Breast epithelium (tissue), 3 donors: ENCODE measurements around the gene TREML2.

Source experiments
- POLR2A ChIP-seq: fragments of 450-650 bp; IDR thresholded peaks from one replicate; pipeline ENCODE4 v1.6.1; 2016; ENCODE audit warnings: antibody characterized with exemption, mild to moderate bottlenecking, moderate library complexity
- TF ChIP-seq, protein P1 (sequence below), 3 donors: fragments of 450-650 bp; IDR thresholded peaks; one replicate each; pipeline ENCODE4 v1.5.1; 2016 to 2017; ENCODE audit warnings: antibody characterized with exemption in 3 of 3, mild to moderate bottlenecking in 3 of 3, moderate library complexity in 3 of 3

DNA sequence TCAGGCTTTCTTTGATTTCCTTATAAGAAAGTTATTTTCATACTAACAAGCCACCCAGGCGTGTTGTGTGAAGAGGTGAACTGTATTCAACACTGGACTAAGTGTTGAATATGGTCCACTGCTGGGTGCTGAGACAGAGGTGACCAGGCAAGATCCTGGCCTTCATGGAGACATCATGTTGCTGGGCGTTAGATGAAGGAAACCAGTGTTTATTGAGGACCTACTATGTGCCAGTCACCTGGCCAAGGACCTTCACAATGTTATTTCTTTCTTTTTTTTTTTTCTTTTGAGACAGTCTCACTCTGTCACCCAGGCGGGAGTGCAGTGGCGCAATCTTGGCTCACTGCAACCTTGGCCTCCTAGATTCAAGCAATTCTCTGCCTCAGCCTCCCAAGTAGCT, 44.9 kb downstream of the TREML2 start:
- TF ChIP-seq, protein P1, sequence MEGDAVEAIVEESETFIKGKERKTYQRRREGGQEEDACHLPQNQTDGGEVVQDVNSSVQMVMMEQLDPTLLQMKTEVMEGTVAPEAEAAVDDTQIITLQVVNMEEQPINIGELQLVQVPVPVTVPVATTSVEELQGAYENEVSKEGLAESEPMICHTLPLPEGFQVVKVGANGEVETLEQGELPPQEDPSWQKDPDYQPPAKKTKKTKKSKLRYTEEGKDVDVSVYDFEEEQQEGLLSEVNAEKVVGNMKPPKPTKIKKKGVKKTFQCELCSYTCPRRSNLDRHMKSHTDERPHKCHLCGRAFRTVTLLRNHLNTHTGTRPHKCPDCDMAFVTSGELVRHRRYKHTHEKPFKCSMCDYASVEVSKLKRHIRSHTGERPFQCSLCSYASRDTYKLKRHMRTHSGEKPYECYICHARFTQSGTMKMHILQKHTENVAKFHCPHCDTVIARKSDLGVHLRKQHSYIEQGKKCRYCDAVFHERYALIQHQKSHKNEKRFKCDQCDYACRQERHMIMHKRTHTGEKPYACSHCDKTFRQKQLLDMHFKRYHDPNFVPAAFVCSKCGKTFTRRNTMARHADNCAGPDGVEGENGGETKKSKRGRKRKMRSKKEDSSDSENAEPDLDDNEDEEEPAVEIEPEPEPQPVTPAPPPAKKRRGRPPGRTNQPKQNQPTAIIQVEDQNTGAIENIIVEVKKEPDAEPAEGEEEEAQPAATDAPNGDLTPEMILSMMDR (IDR thresholded peaks at IDR 0.05) = no peak
- no peak for TF ChIP-seq POLR2A
